HepG2 (cell line): ENCODE results near the gene SKIC2. TPM values are rescaled to one million over a fixed set of nuclear protein-coding genes. Genes with fewer than 3 reads are reported as not detected.

Experiments
- EP300 ChIP-seq, 3 experiments: sonication (generic) in 1 of 3; formaldehyde crosslinking in 1 of 3; IDR thresholded peaks; 2 replicates each; pipeline versions ENCODE4 v1.5.1 to v1.6.1; 2011 to 2020; ENCODE audit warnings: low read depth in 2 of 3, low read length in 2 of 3, borderline replicate concordance in 1 of 3, improper control_type of control experiment in 1 of 3, mild to moderate bottlenecking in 1 of 3, missing genetic modification reagents in 1 of 3, moderate library complexity in 1 of 3
- ERF ChIP-seq: IDR thresholded peaks from 2 replicates; pipeline ENCODE4 v1.6.1; 2018; ENCODE audit warnings: missing biosample characterization, missing genetic modification reagents
- FOXK1 ChIP-seq: sonication (generic); formaldehyde crosslinking; IDR thresholded peaks from 2 replicates; pipeline ENCODE4 v1.4.0; 2020; ENCODE audit warnings: low read depth, missing genetic modification reagents, borderline replicate concordance
- HNF1B ChIP-seq: sonication (generic); formaldehyde crosslinking; IDR thresholded peaks from 2 replicates; pipeline ENCODE4 v1.5.1; 2020; ENCODE audit warnings: mild to moderate bottlenecking, moderate library complexity, missing genetic modification reagents
- KMT2B ChIP-seq: IDR thresholded peaks from 2 replicates; pipeline ENCODE4 v1.6.1; 2016; ENCODE audit warnings: missing genetic modification reagents, missing compliant biosample characterization
- MIER2 ChIP-seq: IDR thresholded peaks from 2 replicates; pipeline ENCODE4 v1.6.1; 2016; ENCODE audit warnings: missing biosample characterization, missing genetic modification reagents
- PBX2 ChIP-seq: IDR thresholded peaks from 2 replicates; pipeline ENCODE4 v1.6.1; 2016; ENCODE audit warnings: control low read depth
- PRDM10 ChIP-seq: sonication (generic); formaldehyde crosslinking; IDR thresholded peaks from 2 replicates; pipeline ENCODE4 v1.4.0; 2020; ENCODE audit warnings: low read depth, missing genetic modification reagents
- RBFOX2 ChIP-seq: fragments of 200-400 bp; formaldehyde crosslinking; IDR thresholded peaks from 2 replicates; pipeline ENCODE4 v1.6.1; 2017; ENCODE audit warnings: low read depth, mild to moderate bottlenecking, low read length
- TCF12 ChIP-seq, 2 experiments: fragments of 450-650 bp in 1 of 2; sonication (generic) in 1 of 2; formaldehyde crosslinking in 1 of 2; IDR thresholded peaks; 2 replicates each; pipeline versions ENCODE4 v1.6.1 to v1.8.0; 2017 to 2022; ENCODE audit warnings: antibody characterized with exemption in 1 of 2, mild to moderate bottlenecking in 1 of 2, missing genetic modification reagents in 1 of 2, moderate library complexity in 1 of 2
- TP53 ChIP-seq: sonication (generic); formaldehyde crosslinking; conservative IDR thresholded peaks from 2 replicates; pipeline ENCODE4 v1.4.0; 2020; ENCODE audit warnings: missing genetic modification reagents
- ZHX1 ChIP-seq: sonication (generic); formaldehyde crosslinking; IDR thresholded peaks from 2 replicates; pipeline ENCODE4 v1.8.1; 2022; ENCODE audit warnings: low read depth, mild to moderate bottlenecking, missing genetic modification reagents
- ZMYM3 ChIP-seq: sonication (generic); formaldehyde crosslinking; IDR thresholded peaks from 2 replicates; pipeline ENCODE4 v1.5.1; 2020; ENCODE audit warnings: mild to moderate bottlenecking, missing genetic modification reagents
- ZNF232 ChIP-seq: sonication (generic); formaldehyde crosslinking; IDR thresholded peaks from 2 replicates; pipeline ENCODE4 v1.4.0; 2020; ENCODE audit warnings: missing genetic modification reagents, borderline replicate concordance
- ZNF335 ChIP-seq: sonication (generic); formaldehyde crosslinking; IDR thresholded peaks from 2 replicates; pipeline ENCODE4 v1.4.0; 2020; ENCODE audit warnings: missing genetic modification reagents
- ZNF383 ChIP-seq: sonication (generic); formaldehyde crosslinking; IDR thresholded peaks from 2 replicates; pipeline ENCODE4 v1.4.0; 2020; ENCODE audit warnings: missing genetic modification reagents, mild to moderate bottlenecking, borderline replicate concordance
- ZNF556 ChIP-seq: sonication (generic); formaldehyde crosslinking; IDR thresholded peaks from 2 replicates; pipeline ENCODE4 v1.4.0; 2020; ENCODE audit warnings: mild to moderate bottlenecking, missing genetic modification reagents, borderline replicate concordance
- ZNF672 ChIP-seq: sonication (generic); formaldehyde crosslinking; IDR thresholded peaks from 2 replicates; pipeline ENCODE4 v1.8.1; 2022; ENCODE audit warnings: missing genetic modification reagents
- ZNF724P ChIP-seq: sonication (generic); formaldehyde crosslinking; IDR thresholded peaks from 2 replicates; pipeline ENCODE4 v1.8.0; 2022; ENCODE audit warnings: missing genetic modification reagents, borderline replicate concordance
- polyA plus RNA-seq, 8 experiments: library from polyadenylated mRNA; depleted of rRNA in 3 of 8; stranded (reverse) in 7 of 8; unstranded in 1 of 8; fragments of >200 nt; fragmentation: Illumina TruSeq in 4 of 8; extraction: Trizol in 4 of 8; gene quantifications; 2 replicates each; pipeline versions ENCODE4 v1.2.1 to v1.2.3, GENCODE V29; 2011 to 2016; ENCODE audit warnings: low read depth in 4 of 8, missing spikeins in 1 of 8, mixed read lengths in 1 of 8; ENCODE audit not compliant: insufficient read depth in 1 of 8
- total RNA-seq, 5 experiments: library from RNA; depleted of rRNA; stranded (reverse); fragments of >200 nt; fragmentation: Illumina TruSeq; extraction: Trizol; gene quantifications; 2 replicates each; pipeline ENCODE4 v1.2.3, GENCODE V29; 2016; ENCODE audit warnings: low read depth in 1 of 5

Gene SKIC2
- total and polyA plus RNA-seq, 2 of the 13 experiments (the other 11 are each of a cell fraction or from before 2014, with no cell fraction given): 67.1 to 68.4 TPM

- no peak for TF ChIP-seq ZHX1 (CRISPR knock-in tag)
- peak; percentile 56 for TF ChIP-seq ERF
- no peak for TF ChIP-seq PBX2 (CRISPR knock-in tag)
- no peak for TF ChIP-seq ZNF383 (CRISPR knock-in tag)
- no peak for TF ChIP-seq ZNF232 (CRISPR knock-in tag)
- TF ChIP-seq ZNF335: no peak
- TF ChIP-seq EP300 (IDR thresholded peaks at IDR 0.05; ENCODE audit: low read depth in 2 of 2, low read length in 2 of 2): no peak
- no peak for TF ChIP-seq EP300 (CRISPR knock-in tag; IDR thresholded peaks at IDR 0.05; ENCODE audit: borderline replicate concordance)
- TF ChIP-seq TP53 (CRISPR knock-in tag): no peak
- peak; percentile 60 for TF ChIP-seq RBFOX2
- TF ChIP-seq MIER2 (CRISPR knock-in tag): peak; percentile 50; the same call in 1 of the 2 replicates
- no peak for TF ChIP-seq TCF12 (IDR thresholded peaks at IDR 0.05)
- no peak for TF ChIP-seq TCF12 (CRISPR knock-in tag; IDR thresholded peaks at IDR 0.05)
- no peak for TF ChIP-seq ZMYM3 (CRISPR knock-in tag)
- TF ChIP-seq HNF1B: no peak; the same call in 1 of the 2 replicates
- TF ChIP-seq KMT2B (CRISPR knock-in tag): peak; percentile 17; the same call in 1 of the 2 replicates
- TF ChIP-seq PRDM10 (CRISPR knock-in tag): no peak
- TF ChIP-seq ZNF556 (CRISPR knock-in tag): no peak
- no peak for TF ChIP-seq ZNF724P (CRISPR knock-in tag)
- TF ChIP-seq ZNF672 (CRISPR knock-in tag): no peak
- no peak for TF ChIP-seq FOXK1 (CRISPR knock-in tag)
These were observed 6.7 kb upstream of the SKIC2 start (continued) for GRCh38 chr6:31952140-31952805.
